ENCODE measurements around the gene CMTM7.

DNA sequence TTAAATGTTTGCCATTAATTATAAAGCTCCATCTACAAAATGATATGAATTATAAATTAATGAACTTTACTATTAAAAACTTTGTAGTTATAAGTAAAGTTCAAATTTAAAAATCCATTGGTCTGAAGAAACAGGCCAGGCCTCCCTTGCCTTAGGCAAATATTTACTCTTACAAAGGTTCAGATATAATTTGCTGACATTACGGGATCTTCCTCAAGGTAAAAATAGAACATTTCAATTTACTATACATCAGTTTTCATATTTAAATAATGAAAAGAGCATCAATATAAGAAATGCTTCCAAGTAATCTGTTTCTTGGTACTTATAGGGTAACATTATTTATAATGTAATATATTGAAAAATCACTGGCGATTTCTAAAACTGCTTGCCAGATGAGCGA, 107.3 kb downstream of the CMTM7 start:
- TF ChIP-seq, protein P1, sequence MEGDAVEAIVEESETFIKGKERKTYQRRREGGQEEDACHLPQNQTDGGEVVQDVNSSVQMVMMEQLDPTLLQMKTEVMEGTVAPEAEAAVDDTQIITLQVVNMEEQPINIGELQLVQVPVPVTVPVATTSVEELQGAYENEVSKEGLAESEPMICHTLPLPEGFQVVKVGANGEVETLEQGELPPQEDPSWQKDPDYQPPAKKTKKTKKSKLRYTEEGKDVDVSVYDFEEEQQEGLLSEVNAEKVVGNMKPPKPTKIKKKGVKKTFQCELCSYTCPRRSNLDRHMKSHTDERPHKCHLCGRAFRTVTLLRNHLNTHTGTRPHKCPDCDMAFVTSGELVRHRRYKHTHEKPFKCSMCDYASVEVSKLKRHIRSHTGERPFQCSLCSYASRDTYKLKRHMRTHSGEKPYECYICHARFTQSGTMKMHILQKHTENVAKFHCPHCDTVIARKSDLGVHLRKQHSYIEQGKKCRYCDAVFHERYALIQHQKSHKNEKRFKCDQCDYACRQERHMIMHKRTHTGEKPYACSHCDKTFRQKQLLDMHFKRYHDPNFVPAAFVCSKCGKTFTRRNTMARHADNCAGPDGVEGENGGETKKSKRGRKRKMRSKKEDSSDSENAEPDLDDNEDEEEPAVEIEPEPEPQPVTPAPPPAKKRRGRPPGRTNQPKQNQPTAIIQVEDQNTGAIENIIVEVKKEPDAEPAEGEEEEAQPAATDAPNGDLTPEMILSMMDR (IDR thresholded peaks at IDR 0.05; ENCODE audit: insufficient read depth, low read length), result no peak
- TF ChIP-seq POLR2AphosphoS5 (IDR thresholded peaks at IDR 0.05; ENCODE audit: low read depth) (no peak), GABPA (IDR thresholded peaks at IDR 0.05; ENCODE audit: low read depth) (no peak)
